HCT116 (cell line): ENCODE data around the gene AK3.
"Not testable (repeated sequence)": the region's sequence is repeated elsewhere in the genome, so short reads cannot be mapped to it uniquely, and the experiment has no call there.

ENCODE experiments used
- CTCF ChIP-seq, 3 experiments: fragments of 200-600 bp in 1 of 3; sonication (generic) in 1 of 3; IDR thresholded peaks in 2 of 3; conservative IDR thresholded peaks in 1 of 3; 2 replicates each; pipeline ENCODE4 v1.5.1; 2012 to 2017; ENCODE audit warnings: low read depth in 2 of 3, low read length in 2 of 3, antibody characterized with exemption in 1 of 3, borderline replicate concordance in 1 of 3, control low read depth in 1 of 3, mild to moderate bottlenecking in 1 of 3, mixed read lengths in 1 of 3, mixed run types in 1 of 3, moderate library complexity in 1 of 3; ENCODE audit not compliant: insufficient read depth in 1 of 3
- POLR2AphosphoS5 ChIP-seq: IDR thresholded peaks from 2 replicates; pipeline ENCODE4 v1.6.1; 2011; ENCODE audit warnings: mild to moderate bottlenecking, low read depth, low read length, moderate library complexity
- SP1 ChIP-seq: IDR thresholded peaks from 2 replicates; pipeline ENCODE4 v1.6.1; 2012; ENCODE audit warnings: low read depth

GRCh38 chr9:4783191-4783590 lies 42.2 kb upstream of the AK3 start:
- not testable (repeated sequence) for TF ChIP-seq SP1; CTCF (IDR thresholded peaks at IDR 0.05 in 2 of 3, conservative IDR thresholded peaks at IDR 0.05 in 1 of 3; ENCODE audit: borderline replicate concordance in 1 of 3, insufficient read depth in 1 of 3, low read depth in 2 of 3, low read length in 2 of 3); POLR2AphosphoS5
